Measurements from ENCODE around the gene ACOXL. TPM values are rescaled to one million over a fixed set of nuclear protein-coding genes. Genes with fewer than 3 reads are reported as not detected.

ACOXL gene
- total and polyA plus RNA-seq, 2 donors (not counting 3 experiments of a cell fraction or from before 2014, with no cell fraction given): not detected

Other genes starting within 250 kb of the ACOXL start
- gene RGPD6, start 155.4 kb upstream of the ACOXL start, total RNA-seq: 21.0 and 25.4 TPM in 2 replicates
- gene RGPD6, start 155.4 kb upstream of the ACOXL start, polyA plus RNA-seq: 5.1 and 6.0 TPM in 2 replicates
- gene BUB1, start 54.5 kb upstream of the ACOXL start, total RNA-seq: 54.1 and 66.4 TPM in 2 replicates
- 11.5 and 16.1 TPM in 2 replicates for gene BUB1, start 54.5 kb upstream of the ACOXL start, polyA plus RNA-seq